Smooth muscle cell of the brain vasculature (primary cell): Measurements from ENCODE around the gene AP4S1.

Experiments
- DNase-seq: peaks from one replicate; pipeline ENCODE4 v3.0.0-alpha.2; 2012; ENCODE audit warnings: low read depth, low spot score

The AP4S1 gene

GRCh38 chr14:31137214-31137889 is 111.9 kb downstream of the AP4S1 start:
- DNase-seq = no peak

- DNase-seq = no peak
Observed at GRCh38 chr14:31138301-31138700, 112.9 kb downstream of the AP4S1 start.

GRCh38 chr14:31139301-31139847 is 113.9 kb downstream of the AP4S1 start:
- DNase-seq = no peak

- DNase-seq = no peak
Observed at GRCh38 chr14:31142455-31143087, 117.1 kb downstream of the AP4S1 start.
